ENCODE data around the gene NELL1. TPM values are rescaled to one million over a fixed set of nuclear protein-coding genes. Genes with fewer than 3 reads are reported as not detected.

The NELL1 gene
- total RNA-seq, 6 experiments from 2014 or later: not detected

DNA sequence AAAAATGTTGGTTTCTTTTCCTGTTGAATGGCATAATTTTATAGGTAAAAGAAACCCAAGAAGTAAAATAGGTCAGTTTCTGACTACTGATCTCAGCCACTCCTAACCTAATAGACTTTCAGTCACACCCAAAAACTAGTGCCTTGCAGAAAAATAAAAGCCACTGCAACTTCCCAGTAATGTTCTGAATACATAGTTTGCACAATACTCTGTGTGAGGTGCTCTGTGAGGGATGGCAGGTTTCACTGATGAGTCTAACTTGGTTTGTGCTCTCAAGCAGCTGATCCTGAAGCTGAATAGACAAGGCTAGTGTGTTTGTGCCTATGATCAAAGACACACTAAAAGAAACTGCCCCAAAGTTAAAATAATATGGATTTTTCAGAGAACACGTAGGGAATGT, 758.3 kb downstream of the NELL1 start:
- Mint-ChIP-seq H3K4me1 (ENCODE audit: low read depth) (no peaks in the 10 kb centered on the region), H3K27me3 (ENCODE audit: insufficient read depth) (no peaks in the 10 kb centered on the region), H3K9me3 (peaks cover 47% of the 10 kb centered on the region), H3K36me3 (ENCODE audit: low read depth) (peaks cover 9% of the 10 kb centered on the region), H3K27ac (no peak overlapping the region), H3K4me3 (no peak overlapping the region)
- DNase-seq: no peak
- TF ChIP-seq, protein P1, sequence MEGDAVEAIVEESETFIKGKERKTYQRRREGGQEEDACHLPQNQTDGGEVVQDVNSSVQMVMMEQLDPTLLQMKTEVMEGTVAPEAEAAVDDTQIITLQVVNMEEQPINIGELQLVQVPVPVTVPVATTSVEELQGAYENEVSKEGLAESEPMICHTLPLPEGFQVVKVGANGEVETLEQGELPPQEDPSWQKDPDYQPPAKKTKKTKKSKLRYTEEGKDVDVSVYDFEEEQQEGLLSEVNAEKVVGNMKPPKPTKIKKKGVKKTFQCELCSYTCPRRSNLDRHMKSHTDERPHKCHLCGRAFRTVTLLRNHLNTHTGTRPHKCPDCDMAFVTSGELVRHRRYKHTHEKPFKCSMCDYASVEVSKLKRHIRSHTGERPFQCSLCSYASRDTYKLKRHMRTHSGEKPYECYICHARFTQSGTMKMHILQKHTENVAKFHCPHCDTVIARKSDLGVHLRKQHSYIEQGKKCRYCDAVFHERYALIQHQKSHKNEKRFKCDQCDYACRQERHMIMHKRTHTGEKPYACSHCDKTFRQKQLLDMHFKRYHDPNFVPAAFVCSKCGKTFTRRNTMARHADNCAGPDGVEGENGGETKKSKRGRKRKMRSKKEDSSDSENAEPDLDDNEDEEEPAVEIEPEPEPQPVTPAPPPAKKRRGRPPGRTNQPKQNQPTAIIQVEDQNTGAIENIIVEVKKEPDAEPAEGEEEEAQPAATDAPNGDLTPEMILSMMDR (IDR thresholded peaks at IDR 0.05): no peak

DNA sequence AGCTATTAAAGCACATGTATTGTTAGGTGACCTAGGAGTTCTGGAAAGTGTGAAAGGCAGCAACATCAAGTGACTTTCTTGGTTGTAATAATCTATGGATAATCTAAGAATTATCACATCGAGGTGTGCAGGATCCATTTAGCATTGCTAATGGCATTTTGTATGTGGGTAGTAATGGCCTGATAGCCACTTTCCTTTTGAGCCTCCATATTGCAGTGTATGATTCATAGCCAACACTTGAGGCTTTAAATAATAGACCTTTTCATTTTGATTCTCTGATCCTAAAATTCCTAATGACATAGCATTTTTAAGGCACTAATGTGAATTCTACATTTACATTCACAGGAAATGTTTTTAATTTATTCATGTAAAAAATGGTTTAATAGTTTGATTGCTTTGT, 759.4 kb downstream of the NELL1 start:
- Mint-ChIP-seq H3K9me3 (peaks cover 43% of the 10 kb centered on the region), H3K27me3 (ENCODE audit: insufficient read depth) (no peaks in the 10 kb centered on the region), H3K4me1 (ENCODE audit: low read depth) (no peaks in the 10 kb centered on the region), H3K4me3 (no peak overlapping the region), H3K36me3 (ENCODE audit: low read depth) (peaks cover 9% of the 10 kb centered on the region), H3K27ac (no peak overlapping the region)
- TF ChIP-seq, protein P1 (IDR thresholded peaks at IDR 0.05): no peak
- no peak for DNase-seq

DNA sequence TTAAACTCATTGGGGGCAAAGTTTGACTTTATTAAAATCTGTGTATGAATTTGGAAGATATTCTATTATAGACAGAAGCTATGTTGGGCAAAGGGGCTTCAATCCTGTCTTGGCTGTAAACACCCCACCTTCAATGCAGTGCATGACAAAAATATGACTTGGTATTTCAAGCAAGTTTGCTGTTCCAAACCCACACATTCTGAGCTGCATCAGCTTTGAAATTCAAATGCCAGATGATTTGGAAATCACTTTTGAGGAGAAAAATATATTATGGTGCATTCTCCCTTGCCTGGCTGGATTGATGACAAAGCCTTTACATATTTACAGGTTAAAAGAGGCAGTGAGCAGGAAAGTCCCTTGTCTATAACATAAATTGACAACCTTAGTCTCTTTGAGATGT, 760.0 kb downstream of the NELL1 start:
- Mint-ChIP-seq H3K27me3 (ENCODE audit: insufficient read depth) (no peaks in the 10 kb centered on the region), H3K36me3 (ENCODE audit: low read depth) (peaks cover 9% of the 10 kb centered on the region), H3K27ac (no peak overlapping the region), H3K9me3 (peaks cover 39% of the 10 kb centered on the region), H3K4me3 (no peak overlapping the region), H3K4me1 (ENCODE audit: low read depth) (no peaks in the 10 kb centered on the region)
- TF ChIP-seq, protein P1 (IDR thresholded peaks at IDR 0.05): no peak
- no peak for DNase-seq

DNA sequence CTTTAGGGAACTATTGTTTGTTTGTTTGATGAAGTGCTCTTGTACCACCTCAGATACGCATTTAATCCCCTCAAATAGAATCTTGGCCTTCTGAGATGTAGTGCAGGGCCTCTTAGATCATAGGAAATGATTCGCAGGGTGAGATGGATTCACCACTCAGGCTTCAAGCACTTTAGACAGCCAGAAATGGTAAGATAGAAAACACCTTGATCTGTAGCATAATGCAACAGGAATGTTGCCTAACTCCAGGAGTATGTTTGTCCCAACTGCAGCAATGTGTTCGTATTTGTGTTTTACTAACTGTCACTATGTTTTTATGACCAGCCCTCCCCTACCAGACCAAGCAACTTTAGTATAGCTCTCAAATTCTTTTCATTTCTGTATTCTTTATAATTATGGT, 761.2 kb downstream of the NELL1 start:
- no peaks in the 10 kb centered on the region for H3K4me1 Mint-ChIP-seq (ENCODE audit: low read depth)
- TF ChIP-seq, protein P1 (IDR thresholded peaks at IDR 0.05): no peak
- peaks cover 39% of the 10 kb centered on the region for H3K9me3 Mint-ChIP-seq
- H3K27ac Mint-ChIP-seq: no peak overlapping the region
- H3K36me3 Mint-ChIP-seq (ENCODE audit: low read depth): peaks cover 9% of the 10 kb centered on the region
- DNase-seq: no peak
- no peak overlapping the region for H3K4me3 Mint-ChIP-seq
- H3K27me3 Mint-ChIP-seq (ENCODE audit: insufficient read depth): no peaks in the 10 kb centered on the region

DNA sequence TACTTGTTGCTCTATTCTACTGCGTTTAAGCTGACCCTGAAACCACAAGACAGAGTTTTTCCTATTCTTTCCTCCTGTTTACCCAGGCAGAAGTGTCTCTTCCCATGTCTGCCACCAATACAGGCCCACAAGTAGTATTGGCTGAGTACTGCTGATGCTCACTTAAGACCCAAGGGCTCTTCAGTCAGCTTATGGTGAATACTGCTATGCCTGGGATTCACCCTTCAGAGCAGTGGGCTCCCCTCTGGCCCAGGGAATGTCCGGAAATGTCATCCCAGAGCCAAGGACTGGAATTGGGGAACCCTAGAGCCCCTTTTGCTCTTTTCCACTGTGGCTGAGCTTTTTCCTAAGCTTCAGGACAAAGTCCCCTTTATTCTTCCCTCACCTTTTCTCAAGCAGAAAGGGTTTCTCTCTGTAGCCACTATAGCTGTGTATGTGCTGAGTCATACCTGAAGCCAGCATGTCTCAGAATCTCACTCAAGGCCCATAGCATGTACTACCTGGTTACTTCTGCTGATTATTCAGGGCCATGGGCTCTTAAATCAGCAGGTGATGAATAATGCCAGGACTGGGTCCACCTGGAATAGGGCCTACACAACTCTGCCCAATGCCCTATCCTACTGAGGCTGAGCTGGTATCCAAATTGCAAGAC, 777.7 kb downstream of the NELL1 start:
- H3K4me3 Mint-ChIP-seq: no peak overlapping the region
- no peaks in the 10 kb centered on the region for H3K27me3 Mint-ChIP-seq (ENCODE audit: insufficient read depth)
- H3K4me1 Mint-ChIP-seq (ENCODE audit: low read depth): no peaks in the 10 kb centered on the region
- H3K9me3 Mint-ChIP-seq: peaks cover 37% of the 10 kb centered on the region
- H3K36me3 Mint-ChIP-seq (ENCODE audit: low read depth): no peaks in the 10 kb centered on the region
- H3K27ac Mint-ChIP-seq: no peak overlapping the region
- TF ChIP-seq, protein P1 (IDR thresholded peaks at IDR 0.05): no peak
- no peak for DNase-seq
